ENCODE measurements around the gene TRIP6.

GRCh38 chr7:100829150-100829716 is 38.0 kb upstream of the TRIP6 start:
- TF ChIP-seq CTCF (IDR thresholded peaks at IDR 0.05) (no peak), POLR2A (IDR thresholded peaks at IDR 0.05) (no peak), POLR2AphosphoS5 (IDR thresholded peaks at IDR 0.05) (no peak), EP300 (IDR thresholded peaks at IDR 0.05) (no peak)
